Peyer's patch (tissue), 4 donors: ENCODE results near the gene TTC21B.

ENCODE experiments used
- CTCF ChIP-seq, 6 experiments: fragments of 450-650 bp in 4 of 6; fragments of 200-600 bp in 2 of 6; sonication (generic) in 1 of 6; IDR thresholded peaks; one replicate each; pipeline ENCODE4 v1.5.1; 2017 to 2019; ENCODE audit warnings: antibody characterized with exemption in 6 of 6, mild to moderate bottlenecking in 3 of 6, moderate library complexity in 1 of 6
- POLR2A ChIP-seq, 2 donors: fragments of 450-650 bp; IDR thresholded peaks; one replicate each; pipeline ENCODE4 v1.5.1; 2017; ENCODE audit warnings: antibody characterized with exemption in 2 of 2, mild to moderate bottlenecking in 2 of 2, moderate library complexity in 2 of 2

- TF ChIP-seq CTCF (IDR thresholded peaks at IDR 0.05): no peak
- TF ChIP-seq POLR2A (IDR thresholded peaks at IDR 0.05): no peak
Observed at GRCh38 chr2:165904432-165904831, 49.1 kb downstream of the TTC21B start.
